Left ventricle myocardium inferior (tissue), 1 donor: Measurements from ENCODE around the gene GMEB2. TPM values are rescaled to one million over a fixed set of nuclear protein-coding genes. Genes with fewer than 3 reads are reported as not detected.

Source experiments
- DNase-seq: peaks from one replicate; pipeline ENCODE4 v3.0.0-alpha.2; 2020
- H3K27ac ChIP-seq: fragments of 200-600 bp; replicated peaks from 2 replicates; pipeline ENCODE4 v1.8.0; 2021
- H3K27me3 ChIP-seq: fragments of 200-600 bp; 2 replicates; pipeline ENCODE4 v1.8.0; 2021; ENCODE audit warnings: low read depth
- H3K36me3 ChIP-seq: fragments of 200-600 bp; 2 replicates; pipeline ENCODE4 v1.8.0; 2021
- H3K4me1 ChIP-seq: fragments of 200-600 bp; 2 replicates; pipeline ENCODE4 v1.8.0; 2021
- H3K4me3 ChIP-seq: fragments of 200-600 bp; 2 replicates; pipeline ENCODE4 v1.8.0; 2021; ENCODE audit warnings: mild to moderate bottlenecking, moderate library complexity
- H3K9me3 ChIP-seq: fragments of 200-600 bp; replicated peaks from 2 replicates; pipeline ENCODE4 v1.8.0; 2021
- intact Hi-C: fragments of 100-400 bp; cut with micrococcal nuclease; formaldehyde crosslinking; loops from one replicate; pipeline ENCODE4 v1.11.0; 2022
- total RNA-seq: library from RNA; stranded (reverse); fragmentation: NEBNext Ultra II Directional; extraction: Animal tissue kit (Norgen Biotek cat#: 25700); gene quantifications from one replicate; pipeline ENCODE4 v1.2.1, GENCODE V29; 2021
- TF ChIP-seq, protein P1 (sequence below): fragments of 200-600 bp; IDR thresholded peaks from 2 replicates; pipeline ENCODE4 v1.8.0; 2021; ENCODE audit warnings: antibody characterized with exemption, mild to moderate bottlenecking, borderline replicate concordance
- donor health status: DM: no; HTN: yes; CAD: no; lungs with severe emphysema.

The GMEB2 gene
- total RNA-seq, 1 donor from 2014 or later: 5.3 TPM

DNA sequence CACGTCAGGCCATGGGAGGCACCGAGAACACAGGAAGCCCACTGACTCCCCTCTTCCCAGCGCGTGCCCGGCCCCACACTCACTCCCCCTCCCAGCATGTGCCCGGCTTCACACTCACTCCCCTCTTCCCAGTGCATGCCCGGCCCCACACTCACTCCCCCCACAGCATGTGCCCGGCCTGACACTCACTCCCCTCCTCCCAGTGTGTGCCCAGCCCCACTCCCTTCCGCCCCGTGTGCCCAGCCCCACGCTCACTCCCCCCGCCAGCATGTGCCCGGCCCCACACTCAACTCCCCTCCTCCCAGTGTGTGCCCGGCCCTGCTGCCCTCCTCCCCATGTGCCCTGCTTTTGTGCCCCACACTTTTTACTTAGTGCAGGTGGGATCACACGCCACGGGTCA, 41.0 kb upstream of the GMEB2 start:
- no peak overlapping the region for H3K4me3 ChIP-seq
- no peaks in the 10 kb centered on the region for H3K4me1 ChIP-seq
- H3K27ac ChIP-seq: no peak overlapping the region
- H3K9me3 ChIP-seq: no peaks in the 10 kb centered on the region
- DNase-seq: no peak
- TF ChIP-seq, protein P1, sequence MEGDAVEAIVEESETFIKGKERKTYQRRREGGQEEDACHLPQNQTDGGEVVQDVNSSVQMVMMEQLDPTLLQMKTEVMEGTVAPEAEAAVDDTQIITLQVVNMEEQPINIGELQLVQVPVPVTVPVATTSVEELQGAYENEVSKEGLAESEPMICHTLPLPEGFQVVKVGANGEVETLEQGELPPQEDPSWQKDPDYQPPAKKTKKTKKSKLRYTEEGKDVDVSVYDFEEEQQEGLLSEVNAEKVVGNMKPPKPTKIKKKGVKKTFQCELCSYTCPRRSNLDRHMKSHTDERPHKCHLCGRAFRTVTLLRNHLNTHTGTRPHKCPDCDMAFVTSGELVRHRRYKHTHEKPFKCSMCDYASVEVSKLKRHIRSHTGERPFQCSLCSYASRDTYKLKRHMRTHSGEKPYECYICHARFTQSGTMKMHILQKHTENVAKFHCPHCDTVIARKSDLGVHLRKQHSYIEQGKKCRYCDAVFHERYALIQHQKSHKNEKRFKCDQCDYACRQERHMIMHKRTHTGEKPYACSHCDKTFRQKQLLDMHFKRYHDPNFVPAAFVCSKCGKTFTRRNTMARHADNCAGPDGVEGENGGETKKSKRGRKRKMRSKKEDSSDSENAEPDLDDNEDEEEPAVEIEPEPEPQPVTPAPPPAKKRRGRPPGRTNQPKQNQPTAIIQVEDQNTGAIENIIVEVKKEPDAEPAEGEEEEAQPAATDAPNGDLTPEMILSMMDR: no peak
- intact Hi-C loops: no loop called here
- peaks cover 57% of the 10 kb centered on the region for H3K36me3 ChIP-seq
- no peaks in the 10 kb centered on the region for H3K27me3 ChIP-seq

DNA sequence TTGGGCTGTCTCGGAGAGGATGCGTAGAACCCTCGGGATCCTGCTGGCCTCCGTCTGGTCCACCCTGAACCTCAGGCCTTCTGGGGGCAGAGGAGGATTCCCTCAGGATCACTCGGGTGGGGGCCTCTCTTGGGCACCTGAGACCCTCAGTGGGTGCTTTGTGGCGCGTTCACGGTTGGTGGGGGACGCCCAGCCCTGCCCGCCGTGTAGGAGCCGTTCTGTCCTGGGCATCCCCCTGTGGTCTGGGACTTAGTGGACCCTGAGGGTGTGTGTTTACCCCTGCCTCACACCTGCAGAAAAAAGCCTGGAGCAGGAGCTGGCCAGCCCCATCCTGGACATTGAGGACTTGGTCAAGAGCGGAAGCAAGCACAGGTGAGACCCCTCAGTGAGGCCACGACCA, 38.8 kb upstream of the GMEB2 start:
- Histone ChIP-seq H3K27ac (no peak overlapping the region), H3K4me1 (no peaks in the 10 kb centered on the region), H3K4me3 (no peak overlapping the region), H3K36me3 (peaks cover 72% of the 10 kb centered on the region), H3K27me3 (no peaks in the 10 kb centered on the region), H3K9me3 (no peaks in the 10 kb centered on the region)
- intact Hi-C loops: no loop called here
- TF ChIP-seq, protein P1: no peak
- DNase-seq: no peak

DNA sequence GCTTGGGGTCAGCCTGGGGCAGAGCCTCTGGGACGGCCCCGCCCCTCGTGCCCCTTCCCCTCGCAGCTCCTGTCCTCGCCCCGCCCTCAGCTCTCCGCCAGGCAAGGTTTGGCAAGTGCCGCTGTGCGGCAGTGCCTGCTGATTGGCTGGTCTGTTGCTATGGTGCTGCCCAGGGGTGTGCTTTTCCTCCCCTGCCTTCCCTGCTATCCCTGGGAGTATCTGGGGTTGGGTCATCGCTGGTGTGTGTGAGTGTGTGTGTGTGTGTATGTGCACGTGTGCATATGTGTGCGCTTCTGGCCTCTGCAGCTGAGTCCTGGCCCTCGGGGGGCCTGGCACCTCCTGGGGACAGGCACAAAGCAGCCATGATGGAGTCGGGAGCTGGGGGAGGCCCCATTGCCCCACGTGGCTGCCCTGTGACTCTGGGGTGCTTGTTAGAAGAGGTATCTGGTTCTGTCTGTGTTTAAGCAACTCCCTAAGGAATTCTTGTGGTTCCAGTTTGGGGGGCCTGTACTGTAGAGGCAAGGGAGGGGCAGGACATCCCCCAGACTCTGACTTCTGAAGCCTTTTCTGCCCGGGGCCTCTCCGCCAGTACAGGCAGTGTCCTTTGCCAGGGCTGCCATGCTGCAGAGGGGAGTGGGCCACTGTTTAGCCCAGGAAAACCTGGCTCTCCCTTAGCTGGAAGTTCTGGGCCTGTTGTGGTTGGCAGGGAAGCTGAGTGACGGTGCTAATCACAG, 38.1 kb upstream of the GMEB2 start:
- Histone ChIP-seq H3K4me1 (no peaks in the 10 kb centered on the region), H3K27ac (no peak overlapping the region), H3K27me3 (no peaks in the 10 kb centered on the region), H3K36me3 (peaks cover 72% of the 10 kb centered on the region), H3K4me3 (no peak overlapping the region), H3K9me3 (no peaks in the 10 kb centered on the region)
- TF ChIP-seq, protein P1: no peak
- intact Hi-C loops: no loop called here
- DNase-seq: no peak

DNA sequence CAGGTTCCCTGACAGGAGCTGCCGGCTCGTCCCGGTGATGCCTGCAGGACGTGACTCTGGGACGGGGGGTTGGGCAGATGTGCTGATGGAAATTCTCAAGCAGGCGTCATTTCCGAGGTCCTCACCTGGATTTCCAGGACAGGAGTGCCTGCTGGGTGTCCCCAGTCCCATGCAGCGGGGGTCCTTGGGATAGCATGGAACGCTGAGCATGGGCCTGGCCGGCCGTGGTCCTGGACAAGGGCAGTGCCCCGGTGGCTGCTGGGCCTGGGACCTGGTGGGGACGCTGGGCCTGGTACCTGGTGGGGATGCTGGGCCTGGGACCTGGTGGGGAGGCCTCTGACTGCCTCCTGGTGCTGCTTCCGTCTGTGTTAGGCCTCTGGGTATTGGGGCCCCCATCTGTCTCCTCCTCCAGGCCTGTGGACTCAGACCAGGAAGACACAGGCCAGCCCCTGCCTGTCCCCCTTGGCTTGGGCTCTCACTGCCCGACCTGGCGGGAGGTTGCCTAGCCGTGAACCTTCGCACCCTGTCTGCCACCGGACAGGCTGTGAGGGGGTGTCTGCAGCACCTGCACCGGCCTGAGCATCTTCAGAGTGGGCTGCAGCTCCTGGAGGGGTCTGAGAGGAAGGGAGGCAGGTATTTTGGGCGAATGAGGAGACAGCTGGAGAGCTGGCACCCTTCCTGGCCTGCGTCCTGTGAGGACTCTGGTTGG, 37.4 kb upstream of the GMEB2 start:
- TF ChIP-seq, protein P1: no peak
- intact Hi-C loops: no loop called here

DNA sequence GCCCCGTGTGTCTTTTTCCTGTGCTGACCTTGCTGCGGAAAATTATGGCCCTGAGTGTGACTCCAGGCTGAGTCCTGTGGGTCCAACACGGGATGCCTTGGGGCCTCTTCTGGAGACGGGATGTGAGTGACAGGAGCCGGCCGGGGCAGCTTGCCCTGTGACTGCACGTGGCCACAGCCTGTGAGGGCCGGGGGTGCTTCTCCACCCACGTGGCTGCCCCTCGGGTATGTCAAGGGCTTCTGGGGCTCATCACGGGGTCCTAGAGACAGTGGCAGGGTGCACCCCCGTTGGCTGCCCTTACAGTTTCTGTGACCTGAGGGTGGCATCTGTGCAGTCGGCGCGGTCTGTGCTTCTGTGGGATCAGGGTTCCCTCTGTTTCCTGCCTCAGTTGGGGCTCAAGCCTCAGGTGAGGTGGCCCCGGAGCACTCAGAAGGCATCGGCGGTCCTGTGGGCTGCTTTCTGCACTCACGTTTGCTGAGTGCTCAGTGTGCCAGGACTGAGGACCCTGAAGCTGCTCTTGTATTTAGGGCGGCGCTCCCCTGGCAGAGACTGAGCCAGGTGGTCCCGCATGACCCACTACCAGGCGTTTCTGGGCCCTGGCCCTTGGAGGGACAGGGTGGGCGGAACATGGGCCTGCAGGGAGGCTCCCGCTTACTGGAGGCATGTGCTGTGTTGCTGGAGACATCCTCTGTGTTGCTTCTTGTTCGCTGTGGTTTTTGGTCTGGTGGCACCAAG, 36.6 kb upstream of the GMEB2 start:
- H3K4me1 ChIP-seq: peaks cover 11% of the 10 kb centered on the region
- no peaks in the 10 kb centered on the region for H3K9me3 ChIP-seq
- no peak overlapping the region for H3K27ac ChIP-seq
- intact Hi-C loops: no loop called here
- H3K27me3 ChIP-seq: no peaks in the 10 kb centered on the region
- TF ChIP-seq, protein P1: no peak
- no peak for DNase-seq
- peaks cover 63% of the 10 kb centered on the region for H3K36me3 ChIP-seq
- no peak overlapping the region for H3K4me3 ChIP-seq

More for the DNA sequence above, 37.4 kb upstream of the GMEB2 start:
- DNase-seq: no peak
- no peak overlapping the region for H3K27ac ChIP-seq
- H3K36me3 ChIP-seq: peaks cover 71% of the 10 kb centered on the region
- no peaks in the 10 kb centered on the region for H3K9me3 ChIP-seq
- no peak overlapping the region for H3K4me3 ChIP-seq
- H3K27me3 ChIP-seq: no peaks in the 10 kb centered on the region
- peaks cover 5% of the 10 kb centered on the region for H3K4me1 ChIP-seq
